ENCODE results near the gene NLGN3. TPM values are rescaled to one million over a fixed set of nuclear protein-coding genes. Genes with fewer than 3 reads are reported as not detected.

Gene NLGN3
- polyA plus RNA-seq, 2 donors = 0.19 to 0.22 TPM

GRCh38 chrX:71166461-71166860 is 21.8 kb downstream of the NLGN3 start:
- WGBS, 2 donors = 80 to 85% methylated on average over 6 of the region's 6 CpGs
- Histone ChIP-seq H3K4me3 (ENCODE audit: low read depth in 1 of 2, low read length in 2 of 2) (no peak overlapping the region), H3K36me3 (ENCODE audit: control insufficient read depth in 2 of 2, insufficient read depth in 2 of 2, low read length in 1 of 2) (no peaks in the 10 kb centered on the region), H3K27ac (ENCODE audit: low read depth in 2 of 2, low read length in 1 of 2) (no peak overlapping the region), H3K4me1 (ENCODE audit: control insufficient read depth in 2 of 2, insufficient read depth in 2 of 2, low read length in 1 of 2) (no peaks in the 10 kb centered on the region), H3K9me3 (ENCODE audit: control insufficient read depth in 2 of 2, insufficient read depth in 1 of 2, low read depth in 1 of 2, low read length in 1 of 2) (no peaks in the 10 kb centered on the region), H3K27me3 (ENCODE audit: control insufficient read depth in 1 of 2, insufficient read depth in 2 of 2, low read length in 2 of 2) (no peaks in the 10 kb centered on the region)

GRCh38 chrX:71167031-71167781 is 22.6 kb downstream of the NLGN3 start:
- H3K4me1 ChIP-seq (ENCODE audit: control insufficient read depth in 2 of 2, insufficient read depth in 2 of 2, low read length in 1 of 2) = no peaks in the 10 kb centered on the region
- WGBS, 2 donors = 88 to 92% methylated on average over 17 of the region's 17 CpGs
- H3K36me3 ChIP-seq (ENCODE audit: control insufficient read depth in 2 of 2, insufficient read depth in 2 of 2, low read length in 1 of 2) = no peaks in the 10 kb centered on the region
- H3K27me3 ChIP-seq (ENCODE audit: control insufficient read depth in 1 of 2, insufficient read depth in 2 of 2, low read length in 2 of 2) = no peaks in the 10 kb centered on the region
- H3K9me3 ChIP-seq (ENCODE audit: control insufficient read depth in 2 of 2, insufficient read depth in 1 of 2, low read depth in 1 of 2, low read length in 1 of 2) = no peaks in the 10 kb centered on the region
- no peak overlapping the region for H3K4me3 ChIP-seq (ENCODE audit: low read depth in 1 of 2, low read length in 2 of 2)
- H3K27ac ChIP-seq (ENCODE audit: low read depth in 2 of 2, low read length in 1 of 2) = no peak overlapping the region

- Histone ChIP-seq H3K9me3 (ENCODE audit: control insufficient read depth in 2 of 2, insufficient read depth in 1 of 2, low read depth in 1 of 2, low read length in 1 of 2) (no peaks in the 10 kb centered on the region), H3K36me3 (ENCODE audit: control insufficient read depth in 2 of 2, insufficient read depth in 2 of 2, low read length in 1 of 2) (no peaks in the 10 kb centered on the region), H3K27me3 (ENCODE audit: control insufficient read depth in 1 of 2, insufficient read depth in 2 of 2, low read length in 2 of 2) (peaks cover 0 to 2% of the 10 kb centered on the region in 2 donors), H3K4me1 (ENCODE audit: control insufficient read depth in 2 of 2, insufficient read depth in 2 of 2, low read length in 1 of 2) (no peaks in the 10 kb centered on the region), H3K4me3 (ENCODE audit: low read depth in 1 of 2, low read length in 2 of 2) (no peak overlapping the region), H3K27ac (ENCODE audit: low read depth in 2 of 2, low read length in 1 of 2) (no peak overlapping the region)
- 92 to 97% methylated on average over 8 of the region's 8 CpGs for WGBS, 2 donors
These were observed 23.5 kb downstream of the NLGN3 start for GRCh38 chrX:71168134-71168533.

- Histone ChIP-seq H3K4me3 (ENCODE audit: low read depth in 1 of 2, low read length in 2 of 2) (no peak overlapping the region), H3K9me3 (ENCODE audit: control insufficient read depth in 2 of 2, insufficient read depth in 1 of 2, low read depth in 1 of 2, low read length in 1 of 2) (no peaks in the 10 kb centered on the region), H3K27me3 (ENCODE audit: control insufficient read depth in 1 of 2, insufficient read depth in 2 of 2, low read length in 2 of 2) (peaks cover 0 to 3% of the 10 kb centered on the region in 2 donors), H3K36me3 (ENCODE audit: control insufficient read depth in 2 of 2, insufficient read depth in 2 of 2, low read length in 1 of 2) (no peaks in the 10 kb centered on the region), H3K27ac (ENCODE audit: low read depth in 2 of 2, low read length in 1 of 2) (no peak overlapping the region), H3K4me1 (ENCODE audit: control insufficient read depth in 2 of 2, insufficient read depth in 2 of 2, low read length in 1 of 2) (no peaks in the 10 kb centered on the region)
- 91% methylated on average over 21 to 22 of the region's 22 CpGs for WGBS, 2 donors
These were observed 24.9 kb downstream of the NLGN3 start for GRCh38 chrX:71169586-71169985.

GRCh38 chrX:71170660-71171059 is 26.0 kb downstream of the NLGN3 start:
- Histone ChIP-seq H3K4me3 (ENCODE audit: low read depth in 1 of 2, low read length in 2 of 2) (no peak overlapping the region), H3K9me3 (ENCODE audit: control insufficient read depth in 2 of 2, insufficient read depth in 1 of 2, low read depth in 1 of 2, low read length in 1 of 2) (no peaks in the 10 kb centered on the region), H3K27ac (ENCODE audit: low read depth in 2 of 2, low read length in 1 of 2) (no peak overlapping the region), H3K4me1 (ENCODE audit: control insufficient read depth in 2 of 2, insufficient read depth in 2 of 2, low read length in 1 of 2) (no peaks in the 10 kb centered on the region), H3K27me3 (ENCODE audit: control insufficient read depth in 1 of 2, insufficient read depth in 2 of 2, low read length in 2 of 2) (peaks cover 0 to 3% of the 10 kb centered on the region in 2 donors), H3K36me3 (ENCODE audit: control insufficient read depth in 2 of 2, insufficient read depth in 2 of 2, low read length in 1 of 2) (no peaks in the 10 kb centered on the region)
- WGBS, 2 donors = 72 to 89% methylated on average over 5 of the region's 5 CpGs

GRCh38 chrX:71171110-71171801 is 26.6 kb downstream of the NLGN3 start:
- Histone ChIP-seq H3K36me3 (ENCODE audit: control insufficient read depth in 2 of 2, insufficient read depth in 2 of 2, low read length in 1 of 2) (no peaks in the 10 kb centered on the region), H3K27ac (ENCODE audit: low read depth in 2 of 2, low read length in 1 of 2) (no peak overlapping the region), H3K9me3 (ENCODE audit: control insufficient read depth in 2 of 2, insufficient read depth in 1 of 2, low read depth in 1 of 2, low read length in 1 of 2) (no peaks in the 10 kb centered on the region), H3K4me3 (ENCODE audit: low read depth in 1 of 2, low read length in 2 of 2) (no peak overlapping the region), H3K4me1 (ENCODE audit: control insufficient read depth in 2 of 2, insufficient read depth in 2 of 2, low read length in 1 of 2) (no peaks in the 10 kb centered on the region), H3K27me3 (ENCODE audit: control insufficient read depth in 1 of 2, insufficient read depth in 2 of 2, low read length in 2 of 2) (peaks cover 0 to 3% of the 10 kb centered on the region in 2 donors)
- 51 to 67% methylated on average over 12 of the region's 12 CpGs for WGBS, 2 donors

GRCh38 chrX:71173440-71173839 is 28.8 kb downstream of the NLGN3 start:
- no peaks in the 10 kb centered on the region for H3K36me3 ChIP-seq (ENCODE audit: control insufficient read depth in 2 of 2, insufficient read depth in 2 of 2, low read length in 1 of 2)
- 63 to 93% methylated on average over 2 of the region's 2 CpGs for WGBS, 2 donors
- H3K27me3 ChIP-seq (ENCODE audit: control insufficient read depth in 1 of 2, insufficient read depth in 2 of 2, low read length in 2 of 2) = peaks cover 0 to 3% of the 10 kb centered on the region in 2 donors
- H3K9me3 ChIP-seq (ENCODE audit: control insufficient read depth in 2 of 2, insufficient read depth in 1 of 2, low read depth in 1 of 2, low read length in 1 of 2) = no peaks in the 10 kb centered on the region
- no peak overlapping the region for H3K27ac ChIP-seq (ENCODE audit: low read depth in 2 of 2, low read length in 1 of 2)
- H3K4me1 ChIP-seq (ENCODE audit: control insufficient read depth in 2 of 2, insufficient read depth in 2 of 2, low read length in 1 of 2) = no peaks in the 10 kb centered on the region
- H3K4me3 ChIP-seq (ENCODE audit: low read depth in 1 of 2, low read length in 2 of 2) = no peak overlapping the region

GRCh38 chrX:71174795-71175194 is 30.2 kb downstream of the NLGN3 start:
- Histone ChIP-seq H3K4me1 (ENCODE audit: control insufficient read depth in 2 of 2, insufficient read depth in 2 of 2, low read length in 1 of 2) (no peaks in the 10 kb centered on the region), H3K27me3 (ENCODE audit: control insufficient read depth in 1 of 2, insufficient read depth in 2 of 2, low read length in 2 of 2) (peaks cover 0 to 3% of the 10 kb centered on the region in 2 donors), H3K4me3 (ENCODE audit: low read depth in 1 of 2, low read length in 2 of 2) (no peak overlapping the region), H3K27ac (ENCODE audit: low read depth in 2 of 2, low read length in 1 of 2) (no peak overlapping the region), H3K36me3 (ENCODE audit: control insufficient read depth in 2 of 2, insufficient read depth in 2 of 2, low read length in 1 of 2) (no peaks in the 10 kb centered on the region), H3K9me3 (ENCODE audit: control insufficient read depth in 2 of 2, insufficient read depth in 1 of 2, low read depth in 1 of 2, low read length in 1 of 2) (no peaks in the 10 kb centered on the region)
- 67 to 81% methylated on average over 1 of the region's 1 CpG for WGBS, 2 donors

- Histone ChIP-seq H3K27ac (ENCODE audit: low read depth in 2 of 2, low read length in 1 of 2) (no peak overlapping the region), H3K4me3 (ENCODE audit: low read depth in 1 of 2, low read length in 2 of 2) (no peak overlapping the region), H3K27me3 (ENCODE audit: control insufficient read depth in 1 of 2, insufficient read depth in 2 of 2, low read length in 2 of 2) (peaks cover 0 to 3% of the 10 kb centered on the region in 2 donors), H3K4me1 (ENCODE audit: control insufficient read depth in 2 of 2, insufficient read depth in 2 of 2, low read length in 1 of 2) (no peaks in the 10 kb centered on the region), H3K36me3 (ENCODE audit: control insufficient read depth in 2 of 2, insufficient read depth in 2 of 2, low read length in 1 of 2) (no peaks in the 10 kb centered on the region), H3K9me3 (ENCODE audit: control insufficient read depth in 2 of 2, insufficient read depth in 1 of 2, low read depth in 1 of 2, low read length in 1 of 2) (no peaks in the 10 kb centered on the region)
- WGBS, 2 donors = 83 to 87% methylated on average over 5 of the region's 5 CpGs
These were observed 30.9 kb downstream of the NLGN3 start for GRCh38 chrX:71175531-71175930.
